PFSK-1 (cell line): Measurements from ENCODE around the gene IFI27L1.

Experiments used
- FOXP2 ChIP-seq: optimal IDR thresholded peaks from 2 replicates; pipeline ENCODE3; 2011; ENCODE audit warnings: borderline replicate concordance, control low read depth, inconsistent platforms; ENCODE audit not compliant: insufficient read depth; ENCODE audit errors: extremely low read length, extremely low read depth
- POLR2AphosphoS5 ChIP-seq: IDR thresholded peaks from 2 replicates; pipeline ENCODE4 v1.6.1; 2012; ENCODE audit warnings: low read depth, mild to moderate bottlenecking, control low read depth, low read length, moderate library complexity
- SIN3A ChIP-seq: IDR thresholded peaks from 2 replicates; pipeline ENCODE4 v1.6.1; 2012; ENCODE audit warnings: mild to moderate bottlenecking, low read length, moderate library complexity, borderline replicate concordance; ENCODE audit not compliant: insufficient read depth
- TAF1 ChIP-seq: IDR thresholded peaks from 2 replicates; pipeline ENCODE4 v1.6.1; 2012; ENCODE audit warnings: low read length, control low read depth, borderline replicate concordance; ENCODE audit not compliant: insufficient read depth
- TF ChIP-seq, protein P1 (sequence below), 2 experiments: IDR thresholded peaks; 2 replicates each; pipeline versions ENCODE4 v1.6.1 to v1.8.0; 2011 to 2012; ENCODE audit warnings: low read depth in 2 of 2, low read length in 2 of 2, control low read depth in 1 of 2, inconsistent platforms in 1 of 2, mild to moderate bottlenecking in 1 of 2, moderate library complexity in 1 of 2; ENCODE audit not compliant: insufficient read depth in 1 of 2

Gene IFI27L1

GRCh38 chr14:94116701-94117100, 35.6 kb downstream of the IFI27L1 start:
- TF ChIP-seq POLR2AphosphoS5: no peak
- TF ChIP-seq, protein P1, sequence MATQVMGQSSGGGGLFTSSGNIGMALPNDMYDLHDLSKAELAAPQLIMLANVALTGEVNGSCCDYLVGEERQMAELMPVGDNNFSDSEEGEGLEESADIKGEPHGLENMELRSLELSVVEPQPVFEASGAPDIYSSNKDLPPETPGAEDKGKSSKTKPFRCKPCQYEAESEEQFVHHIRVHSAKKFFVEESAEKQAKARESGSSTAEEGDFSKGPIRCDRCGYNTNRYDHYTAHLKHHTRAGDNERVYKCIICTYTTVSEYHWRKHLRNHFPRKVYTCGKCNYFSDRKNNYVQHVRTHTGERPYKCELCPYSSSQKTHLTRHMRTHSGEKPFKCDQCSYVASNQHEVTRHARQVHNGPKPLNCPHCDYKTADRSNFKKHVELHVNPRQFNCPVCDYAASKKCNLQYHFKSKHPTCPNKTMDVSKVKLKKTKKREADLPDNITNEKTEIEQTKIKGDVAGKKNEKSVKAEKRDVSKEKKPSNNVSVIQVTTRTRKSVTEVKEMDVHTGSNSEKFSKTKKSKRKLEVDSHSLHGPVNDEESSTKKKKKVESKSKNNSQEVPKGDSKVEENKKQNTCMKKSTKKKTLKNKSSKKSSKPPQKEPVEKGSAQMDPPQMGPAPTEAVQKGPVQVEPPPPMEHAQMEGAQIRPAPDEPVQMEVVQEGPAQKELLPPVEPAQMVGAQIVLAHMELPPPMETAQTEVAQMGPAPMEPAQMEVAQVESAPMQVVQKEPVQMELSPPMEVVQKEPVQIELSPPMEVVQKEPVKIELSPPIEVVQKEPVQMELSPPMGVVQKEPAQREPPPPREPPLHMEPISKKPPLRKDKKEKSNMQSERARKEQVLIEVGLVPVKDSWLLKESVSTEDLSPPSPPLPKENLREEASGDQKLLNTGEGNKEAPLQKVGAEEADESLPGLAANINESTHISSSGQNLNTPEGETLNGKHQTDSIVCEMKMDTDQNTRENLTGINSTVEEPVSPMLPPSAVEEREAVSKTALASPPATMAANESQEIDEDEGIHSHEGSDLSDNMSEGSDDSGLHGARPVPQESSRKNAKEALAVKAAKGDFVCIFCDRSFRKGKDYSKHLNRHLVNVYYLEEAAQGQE (IDR thresholded peaks at IDR 0.05; ENCODE audit: insufficient read depth in 1 of 2, low read depth in 2 of 2, low read length in 2 of 2): no peak
- no peak for TF ChIP-seq TAF1
- TF ChIP-seq SIN3A: no peak
- no peak for TF ChIP-seq FOXP2

DNA sequence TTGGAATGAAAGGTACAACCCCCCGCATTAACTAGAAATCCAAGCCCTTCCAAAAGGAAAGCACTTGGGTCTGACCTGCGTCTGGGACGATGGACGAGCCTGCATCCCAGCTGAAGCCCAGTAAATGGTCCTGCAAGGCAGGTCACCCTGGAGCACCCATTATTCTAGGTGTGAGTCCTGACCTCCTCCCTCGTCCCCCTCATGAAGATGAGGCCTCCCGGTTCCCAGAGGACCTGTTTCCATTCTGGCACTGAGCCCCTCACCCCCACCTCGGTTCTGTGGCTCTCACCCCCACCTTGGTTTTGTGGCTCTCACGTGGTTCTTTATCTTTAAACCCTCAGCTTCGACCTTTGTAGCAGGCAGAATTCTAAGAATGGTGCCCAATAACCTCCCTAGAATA, 36.7 kb downstream of the IFI27L1 start:
- TF ChIP-seq POLR2AphosphoS5: no peak
- TF ChIP-seq FOXP2: no peak
- TF ChIP-seq, protein P1 (IDR thresholded peaks at IDR 0.05; ENCODE audit: insufficient read depth in 1 of 2, low read depth in 2 of 2, low read length in 2 of 2): no peak
- no peak for TF ChIP-seq TAF1
- no peak for TF ChIP-seq SIN3A

GRCh38 chr14:94119071-94119470, 38.0 kb downstream of the IFI27L1 start:
- TF ChIP-seq, protein P1 (IDR thresholded peaks at IDR 0.05; ENCODE audit: insufficient read depth in 1 of 2, low read depth in 2 of 2, low read length in 2 of 2): no peak
- TF ChIP-seq FOXP2: no peak
- no peak for TF ChIP-seq SIN3A

DNA sequence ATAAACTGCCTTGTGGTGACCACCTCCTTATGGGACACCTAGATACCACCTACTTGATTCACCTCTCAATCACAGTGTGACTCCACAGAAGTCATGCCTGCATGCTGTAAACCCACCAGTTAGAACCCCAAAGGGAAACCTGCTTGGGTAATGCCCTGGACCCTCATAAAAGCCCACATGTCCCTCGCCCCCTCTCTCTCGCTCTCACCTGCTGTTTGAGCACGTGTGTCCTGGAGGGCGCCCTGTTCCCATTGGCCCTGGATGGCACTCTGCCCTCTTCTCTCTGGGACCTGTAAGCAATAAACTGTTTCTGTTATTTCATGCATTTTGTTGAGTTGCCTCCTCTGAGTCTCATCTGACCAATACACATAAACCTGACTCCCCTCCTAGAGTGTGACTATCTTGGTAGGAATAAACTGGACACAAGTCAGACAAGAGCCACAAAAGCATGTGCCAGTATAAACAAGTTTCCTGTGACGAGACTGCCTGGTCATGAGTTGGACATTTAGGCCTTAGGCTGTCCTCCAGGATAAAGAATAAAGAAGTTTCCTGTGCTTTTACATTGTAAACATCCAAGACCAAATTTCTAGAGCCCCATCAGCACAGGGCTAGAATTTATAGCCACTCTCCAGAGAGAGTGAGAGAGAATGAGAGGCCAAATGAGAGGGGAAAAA, 39.7 kb downstream of the IFI27L1 start:
- TF ChIP-seq, protein P1 (IDR thresholded peaks at IDR 0.05; ENCODE audit: insufficient read depth in 1 of 2, low read depth in 2 of 2, low read length in 2 of 2): no peak
- TF ChIP-seq SIN3A: no peak
- no peak for TF ChIP-seq POLR2AphosphoS5
- no peak for TF ChIP-seq FOXP2

DNA sequence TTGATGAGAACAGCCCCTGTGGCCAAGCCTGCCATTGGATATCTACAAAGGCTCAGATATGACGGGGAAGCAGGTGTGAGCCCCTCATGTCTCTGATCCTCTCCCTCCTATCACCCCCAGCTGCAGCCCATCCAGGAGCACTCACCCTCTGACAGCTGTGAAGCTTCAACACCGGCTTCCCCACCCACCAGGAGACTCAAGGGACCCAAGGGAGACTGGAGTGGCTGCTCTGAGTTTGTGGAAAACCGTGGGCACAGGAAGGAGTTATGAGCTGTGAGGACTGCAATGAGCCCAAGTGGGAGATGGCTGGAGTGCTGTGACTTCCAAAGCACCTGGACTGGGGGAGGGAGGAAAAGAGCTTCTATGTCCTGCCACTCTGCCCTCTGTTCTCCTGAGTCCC, 40.4 kb downstream of the IFI27L1 start:
- TF ChIP-seq FOXP2 (no peak), POLR2AphosphoS5 (no peak), TAF1 (no peak), SIN3A (no peak)
- TF ChIP-seq, protein P1 (IDR thresholded peaks at IDR 0.05; ENCODE audit: insufficient read depth in 1 of 2, low read depth in 2 of 2, low read length in 2 of 2): no peak
